ENCODE data around the gene ALCAM. TPM values are rescaled to one million over a fixed set of nuclear protein-coding genes. Genes with fewer than 3 reads are reported as not detected.
"Not testable (repeated sequence)": the region's sequence is repeated elsewhere in the genome, so short reads cannot be mapped to it uniquely, and the experiment has no call there.

The ALCAM gene
- total RNA-seq, 1 donor from 2014 or later: 294 TPM

- TF ChIP-seq CTCF (IDR thresholded peaks at IDR 0.05; ENCODE audit: insufficient read depth, low read length, severe bottlenecking): no peak
- no peaks in the 10 kb centered on the region for H3K36me3 ChIP-seq (ENCODE audit: control insufficient read depth, insufficient read depth, low read length)
- peak; percentile 79 for FAIRE-seq
- peak; percentile 96 for DNase-seq (ENCODE audit: low read depth)
- no peaks in the 10 kb centered on the region for H3K27me3 ChIP-seq (ENCODE audit: control insufficient read depth, insufficient read depth, low read length)
- no peak overlapping the region for H3K4me3 ChIP-seq (ENCODE audit: low read depth, low read length)
Measured at GRCh38 chr3:105598042-105598796, 231.5 kb downstream of the ALCAM start.

GRCh38 chr3:105599350-105599749 is 232.6 kb downstream of the ALCAM start:
- DNase-seq (ENCODE audit: low read depth) (no peak), FAIRE-seq (no peak)
- no peak for TF ChIP-seq CTCF (IDR thresholded peaks at IDR 0.05; ENCODE audit: insufficient read depth, low read length, severe bottlenecking)

GRCh38 chr3:105601756-105602155 is 235.0 kb downstream of the ALCAM start:
- H3K27me3 ChIP-seq (ENCODE audit: control insufficient read depth, insufficient read depth, low read length); H3K36me3 ChIP-seq (ENCODE audit: control insufficient read depth, insufficient read depth, low read length); DNase-seq (ENCODE audit: low read depth); FAIRE-seq; H3K4me3 ChIP-seq (ENCODE audit: low read depth, low read length): not testable (repeated sequence)

More at GRCh38 chr3:105599350-105599749, 232.6 kb downstream of the ALCAM start:
- Histone ChIP-seq H3K27me3 (ENCODE audit: control insufficient read depth, insufficient read depth, low read length) (no peaks in the 10 kb centered on the region), H3K36me3 (ENCODE audit: control insufficient read depth, insufficient read depth, low read length) (no peaks in the 10 kb centered on the region), H3K4me3 (ENCODE audit: low read depth, low read length) (no peak overlapping the region)

- H3K4me3 ChIP-seq (ENCODE audit: low read depth, low read length); H3K27me3 ChIP-seq (ENCODE audit: control insufficient read depth, insufficient read depth, low read length); H3K36me3 ChIP-seq (ENCODE audit: control insufficient read depth, insufficient read depth, low read length); FAIRE-seq; DNase-seq (ENCODE audit: low read depth): not testable (repeated sequence)
Measured at GRCh38 chr3:105602286-105602685, 235.6 kb downstream of the ALCAM start.

GRCh38 chr3:105603516-105603915 is 236.8 kb downstream of the ALCAM start:
- H3K27me3 ChIP-seq (ENCODE audit: control insufficient read depth, insufficient read depth, low read length); H3K4me3 ChIP-seq (ENCODE audit: low read depth, low read length); H3K36me3 ChIP-seq (ENCODE audit: control insufficient read depth, insufficient read depth, low read length); FAIRE-seq; DNase-seq (ENCODE audit: low read depth): not testable (repeated sequence)

GRCh38 chr3:105606016-105606415 is 239.3 kb downstream of the ALCAM start:
- DNase-seq (ENCODE audit: low read depth): peak; percentile 58
- Histone ChIP-seq H3K4me3 (ENCODE audit: low read depth, low read length) (no peak overlapping the region), H3K27me3 (ENCODE audit: control insufficient read depth, insufficient read depth, low read length) (no peaks in the 10 kb centered on the region), H3K36me3 (ENCODE audit: control insufficient read depth, insufficient read depth, low read length) (no peaks in the 10 kb centered on the region)
- no peak for TF ChIP-seq CTCF (IDR thresholded peaks at IDR 0.05; ENCODE audit: insufficient read depth, low read length, severe bottlenecking)
- FAIRE-seq: no peak

GRCh38 chr3:105608623-105609022 is 241.9 kb downstream of the ALCAM start:
- FAIRE-seq: no peak
- H3K36me3 ChIP-seq (ENCODE audit: control insufficient read depth, insufficient read depth, low read length): no peaks in the 10 kb centered on the region
- DNase-seq (ENCODE audit: low read depth): no peak
- no peak for TF ChIP-seq CTCF (IDR thresholded peaks at IDR 0.05; ENCODE audit: insufficient read depth, low read length, severe bottlenecking)
- H3K27me3 ChIP-seq (ENCODE audit: control insufficient read depth, insufficient read depth, low read length): no peaks in the 10 kb centered on the region
- no peak overlapping the region for H3K4me3 ChIP-seq (ENCODE audit: low read depth, low read length)

Data from bronchial epithelial cell (primary cell).